Measurements from ENCODE around the gene SMYD3. TPM values are rescaled to one million over a fixed set of nuclear protein-coding genes. Genes with fewer than 3 reads are reported as not detected.

The SMYD3 gene
- total RNA-seq, 3 donors from 2014 or later (not counting 1 experiment from before 2014, with no cell fraction given): 43.6 to 48.0 (median 46.1) TPM

DNA sequence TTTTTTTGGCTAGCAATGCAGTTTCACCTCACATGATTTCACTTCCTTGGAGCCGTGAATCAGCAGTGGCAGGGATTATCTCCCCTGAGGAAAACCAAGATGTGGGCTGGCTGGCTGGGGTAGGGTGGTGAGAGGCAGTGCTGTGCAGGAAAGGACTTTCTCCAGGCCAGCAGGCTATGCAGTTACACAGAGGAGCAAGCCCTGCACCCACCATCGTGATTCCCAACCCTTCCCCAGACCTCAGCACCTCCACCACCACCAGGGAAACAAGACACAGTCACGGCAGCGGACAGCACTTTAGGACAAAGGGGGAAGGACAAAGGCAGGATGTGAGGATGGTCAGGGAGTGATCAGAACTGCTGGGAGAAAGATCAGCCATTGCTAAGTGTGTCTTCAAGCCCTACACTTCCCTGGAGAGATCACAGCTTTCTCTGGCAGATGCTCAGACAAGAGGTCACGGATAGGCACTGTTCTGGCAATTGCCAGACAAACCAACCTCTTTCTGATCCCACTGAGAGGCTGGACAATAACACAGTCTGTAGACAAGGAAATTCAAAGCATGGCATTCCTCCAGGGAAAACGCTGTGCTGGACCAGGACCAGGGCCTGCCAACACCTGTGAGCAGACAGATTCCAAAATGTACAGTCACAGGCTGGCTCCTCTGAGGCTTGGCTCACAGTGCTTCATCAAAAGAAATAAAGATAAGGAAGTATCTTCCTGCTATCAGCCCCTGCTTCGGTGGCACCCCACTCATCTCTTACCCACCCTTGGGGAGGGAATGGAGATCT, 509.4 kb downstream of the SMYD3 start:
- whole genome bisulfite sequencing (ENCODE audit: insufficient coverage): 97% methylated on average over 5 of the region's 7 CpGs
- DNase-seq: no peak
- TF ChIP-seq, protein P1, sequence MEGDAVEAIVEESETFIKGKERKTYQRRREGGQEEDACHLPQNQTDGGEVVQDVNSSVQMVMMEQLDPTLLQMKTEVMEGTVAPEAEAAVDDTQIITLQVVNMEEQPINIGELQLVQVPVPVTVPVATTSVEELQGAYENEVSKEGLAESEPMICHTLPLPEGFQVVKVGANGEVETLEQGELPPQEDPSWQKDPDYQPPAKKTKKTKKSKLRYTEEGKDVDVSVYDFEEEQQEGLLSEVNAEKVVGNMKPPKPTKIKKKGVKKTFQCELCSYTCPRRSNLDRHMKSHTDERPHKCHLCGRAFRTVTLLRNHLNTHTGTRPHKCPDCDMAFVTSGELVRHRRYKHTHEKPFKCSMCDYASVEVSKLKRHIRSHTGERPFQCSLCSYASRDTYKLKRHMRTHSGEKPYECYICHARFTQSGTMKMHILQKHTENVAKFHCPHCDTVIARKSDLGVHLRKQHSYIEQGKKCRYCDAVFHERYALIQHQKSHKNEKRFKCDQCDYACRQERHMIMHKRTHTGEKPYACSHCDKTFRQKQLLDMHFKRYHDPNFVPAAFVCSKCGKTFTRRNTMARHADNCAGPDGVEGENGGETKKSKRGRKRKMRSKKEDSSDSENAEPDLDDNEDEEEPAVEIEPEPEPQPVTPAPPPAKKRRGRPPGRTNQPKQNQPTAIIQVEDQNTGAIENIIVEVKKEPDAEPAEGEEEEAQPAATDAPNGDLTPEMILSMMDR (IDR thresholded peaks at IDR 0.05): no peak
- H3K27me3 ChIP-seq (ENCODE audit: control insufficient read depth, insufficient read depth, low read length): no peaks in the 10 kb centered on the region
- Mint-ChIP-seq H3K9me3 (no peaks in the 10 kb centered on the region), H3K27me3 (ENCODE audit: low read depth in 2 of 2) (no peaks in the 10 kb centered on the region), H3K36me3 (no peaks in the 10 kb centered on the region), H3K4me3 (no peak overlapping the region), H3K4me1 (peaks cover 0 to 1% of the 10 kb centered on the region in 2 donors), H3K27ac (no peak overlapping the region)
- intact Hi-C loops (cut with micrococcal nuclease): no loop called here
- no peak for ATAC-seq
- H3K4me1 ChIP-seq (ENCODE audit: control insufficient read depth, insufficient read depth, low read length): no peaks in the 10 kb centered on the region
- no peaks in the 10 kb centered on the region for H3K9me3 ChIP-seq (ENCODE audit: control insufficient read depth, insufficient read depth, low read length)
- H3K4me3 ChIP-seq (ENCODE audit: low read length): no peak overlapping the region
- H3K27ac ChIP-seq (ENCODE audit: low read length): no peak overlapping the region
- H3K36me3 ChIP-seq (ENCODE audit: control insufficient read depth, insufficient read depth, low read length): no peaks in the 10 kb centered on the region

DNA sequence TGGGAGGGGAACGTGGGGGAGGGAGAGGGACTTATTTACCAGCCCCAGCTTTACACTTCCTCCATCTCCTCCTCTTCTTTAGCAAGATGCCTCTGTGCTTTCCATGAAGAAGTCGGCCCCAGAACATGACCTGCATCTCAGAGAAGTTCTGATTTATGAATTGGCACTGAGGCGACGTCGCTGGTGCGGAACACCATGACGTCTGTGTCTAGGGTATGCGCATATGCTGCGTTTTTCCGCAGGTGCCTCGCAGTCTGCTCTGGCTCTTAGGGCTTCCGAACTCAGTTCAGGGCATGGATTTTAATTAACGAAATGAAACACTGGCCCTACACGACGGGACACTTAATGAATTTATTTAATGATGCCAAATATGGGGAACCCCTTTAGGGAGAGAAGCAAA, 510.3 kb downstream of the SMYD3 start:
- no peaks in the 10 kb centered on the region for H3K27me3 ChIP-seq (ENCODE audit: control insufficient read depth, insufficient read depth, low read length)
- no peaks in the 10 kb centered on the region for H3K4me1 Mint-ChIP-seq
- no peaks in the 10 kb centered on the region for H3K9me3 Mint-ChIP-seq
- no peaks in the 10 kb centered on the region for H3K4me1 ChIP-seq (ENCODE audit: control insufficient read depth, insufficient read depth, low read length)
- no peak for ATAC-seq
- no peak overlapping the region for H3K27ac ChIP-seq (ENCODE audit: low read length)
- H3K27me3 Mint-ChIP-seq (ENCODE audit: low read depth in 2 of 2): no peaks in the 10 kb centered on the region
- H3K4me3 ChIP-seq (ENCODE audit: low read length): no peak overlapping the region
- 96% methylated on average over 14 of the region's 15 CpGs for WGBS (ENCODE audit: insufficient coverage)
- no peaks in the 10 kb centered on the region for H3K36me3 Mint-ChIP-seq
- H3K9me3 ChIP-seq (ENCODE audit: control insufficient read depth, insufficient read depth, low read length): no peaks in the 10 kb centered on the region
- no peak for DNase-seq
- no peaks in the 10 kb centered on the region for H3K36me3 ChIP-seq (ENCODE audit: control insufficient read depth, insufficient read depth, low read length)
- TF ChIP-seq, protein P1 (IDR thresholded peaks at IDR 0.05): no peak
- H3K4me3 Mint-ChIP-seq: no peak overlapping the region
- intact Hi-C loops (cut with micrococcal nuclease): no loop called here
- no peak overlapping the region for H3K27ac Mint-ChIP-seq

DNA sequence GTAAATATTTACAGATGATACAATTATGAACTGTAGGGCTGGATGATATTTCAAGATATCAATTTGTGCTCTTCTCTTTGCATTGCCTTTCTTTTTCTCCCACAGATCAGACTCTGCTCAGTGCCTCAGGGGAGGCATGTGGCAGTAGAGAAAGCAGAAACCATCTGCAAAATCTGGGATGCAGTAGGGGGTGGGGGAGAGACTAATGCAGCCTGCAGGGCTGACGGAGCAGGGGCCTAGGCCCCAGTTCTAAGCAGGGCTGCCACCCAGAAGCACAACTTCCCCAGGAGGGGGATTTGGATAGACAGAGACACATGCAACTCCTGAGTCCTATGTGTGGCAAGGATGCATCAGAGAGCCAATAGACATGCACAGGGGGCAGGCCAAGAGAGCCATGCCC, 511.6 kb downstream of the SMYD3 start:
- no peaks in the 10 kb centered on the region for H3K36me3 ChIP-seq (ENCODE audit: control insufficient read depth, insufficient read depth, low read length)
- WGBS (ENCODE audit: insufficient coverage): 100% methylated on average over 1 of the region's 1 CpG
- H3K9me3 ChIP-seq (ENCODE audit: control insufficient read depth, insufficient read depth, low read length): no peaks in the 10 kb centered on the region
- H3K4me1 Mint-ChIP-seq: peaks cover 5 to 8% of the 10 kb centered on the region in 2 donors
- intact Hi-C loops (cut with micrococcal nuclease): no loop called here
- H3K27me3 Mint-ChIP-seq (ENCODE audit: low read depth in 2 of 2): no peaks in the 10 kb centered on the region
- ATAC-seq (no peak), DNase-seq (no peak)
- TF ChIP-seq, protein P1 (IDR thresholded peaks at IDR 0.05): no peak
- H3K4me3 Mint-ChIP-seq: no peak overlapping the region
- no peaks in the 10 kb centered on the region for H3K9me3 Mint-ChIP-seq
- H3K27me3 ChIP-seq (ENCODE audit: control insufficient read depth, insufficient read depth, low read length): no peaks in the 10 kb centered on the region
- no peak overlapping the region for H3K27ac Mint-ChIP-seq
- peaks cover 7% of the 10 kb centered on the region for H3K4me1 ChIP-seq (ENCODE audit: control insufficient read depth, insufficient read depth, low read length)
- no peak overlapping the region for H3K27ac ChIP-seq (ENCODE audit: low read length)
- no peaks in the 10 kb centered on the region for H3K36me3 Mint-ChIP-seq
- H3K4me3 ChIP-seq (ENCODE audit: low read length): no peak overlapping the region

DNA sequence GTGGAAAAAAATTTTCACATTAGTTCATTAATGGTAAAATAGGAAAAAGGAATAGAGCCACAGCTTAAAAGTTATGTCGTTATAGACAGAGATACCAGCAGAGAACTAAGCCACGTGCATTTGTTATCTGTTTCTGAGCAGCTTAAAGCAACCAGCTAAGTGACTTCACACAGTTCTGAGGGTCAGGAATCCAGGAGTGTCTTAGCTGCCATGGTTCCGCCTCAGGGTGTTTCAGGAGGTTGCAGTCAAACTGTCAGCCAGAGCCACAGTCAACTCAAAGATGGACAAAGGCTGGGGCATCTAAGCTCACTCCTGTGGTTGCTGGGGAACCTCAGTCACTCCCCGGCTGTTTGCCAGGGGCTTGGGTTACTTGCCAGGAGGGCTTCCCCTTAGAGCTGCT, 515.8 kb downstream of the SMYD3 start:
- Mint-ChIP-seq H3K27ac (no peak overlapping the region), H3K27me3 (ENCODE audit: low read depth in 2 of 2) (no peaks in the 10 kb centered on the region), H3K4me1 (peaks cover 16 to 28% of the 10 kb centered on the region in 2 donors), H3K9me3 (no peaks in the 10 kb centered on the region), H3K36me3 (no peaks in the 10 kb centered on the region), H3K4me3 (no peak overlapping the region)
- WGBS (ENCODE audit: insufficient coverage): 94% methylated on average over 4 of the region's 4 CpGs
- intact Hi-C loops (cut with micrococcal nuclease): no loop called here
- H3K27me3 ChIP-seq (ENCODE audit: control insufficient read depth, insufficient read depth, low read length): no peaks in the 10 kb centered on the region
- TF ChIP-seq, protein P1 (IDR thresholded peaks at IDR 0.05): no peak
- DNase-seq (no peak), ATAC-seq (no peak)
- no peaks in the 10 kb centered on the region for H3K9me3 ChIP-seq (ENCODE audit: control insufficient read depth, insufficient read depth, low read length)
- H3K36me3 ChIP-seq (ENCODE audit: control insufficient read depth, insufficient read depth, low read length): no peaks in the 10 kb centered on the region
- peaks cover 17% of the 10 kb centered on the region for H3K4me1 ChIP-seq (ENCODE audit: control insufficient read depth, insufficient read depth, low read length)
- H3K4me3 ChIP-seq (ENCODE audit: low read length): no peak overlapping the region
- H3K27ac ChIP-seq (ENCODE audit: low read length): no peak overlapping the region

Data from natural killer cell (primary cell).